ENCODE measurements around the gene LRMDA.
A peak's percentile ranks its signal among the peaks of the same experiment; 100 is the strongest.

The LRMDA gene

DNA sequence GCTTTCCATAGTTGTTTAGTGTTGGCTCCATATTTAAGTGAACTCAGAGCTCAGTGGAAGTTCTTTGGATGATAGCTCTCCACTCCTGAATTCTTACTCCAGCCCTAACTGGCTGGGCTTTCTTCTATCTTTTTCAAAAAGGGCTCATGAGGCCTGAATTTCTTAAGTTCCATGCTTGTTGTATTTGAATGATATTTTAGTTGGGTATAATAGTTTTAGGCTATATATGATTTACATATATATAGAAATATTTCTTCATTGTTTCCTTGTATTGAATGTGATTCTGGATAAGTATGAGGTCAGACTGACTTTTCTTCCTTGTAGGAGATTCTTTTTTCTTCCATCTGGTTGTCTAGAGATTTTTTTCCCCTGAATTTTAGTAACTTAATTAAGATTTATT, 843.5 kb downstream of the LRMDA start:
- no peak for DNase-seq (ENCODE audit: low spot score)

DNA sequence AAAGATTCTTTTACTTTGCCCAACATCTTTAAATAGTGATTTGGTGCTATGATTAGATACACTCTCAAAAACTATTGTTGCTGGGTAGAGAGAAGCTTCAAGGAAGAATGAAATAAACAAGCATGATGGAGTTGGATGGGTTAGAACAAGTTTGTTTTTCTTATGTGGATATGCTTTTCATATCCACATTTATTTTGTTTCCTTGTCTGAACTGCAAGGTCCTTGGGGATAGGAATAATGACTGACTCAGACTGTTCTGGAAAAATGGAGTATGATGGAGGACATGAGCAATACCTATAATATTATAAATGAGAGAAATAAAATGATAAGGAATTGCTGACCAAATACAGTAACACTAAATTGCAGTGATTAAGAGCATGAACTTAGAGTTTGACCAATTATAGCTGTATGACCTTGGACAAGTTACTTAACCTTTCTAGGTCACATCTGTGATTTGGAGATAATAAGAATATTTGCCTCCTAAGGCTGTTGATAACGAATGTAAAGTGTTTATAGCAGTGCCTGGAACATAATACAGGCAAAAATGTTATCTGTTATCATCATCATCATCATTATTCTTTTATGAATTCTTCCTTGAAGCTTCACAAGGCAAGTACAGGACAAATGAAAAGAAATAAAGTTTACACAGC, 847.5 kb downstream of the LRMDA start:
- DNase-seq (ENCODE audit: low spot score), result no peak

DNA sequence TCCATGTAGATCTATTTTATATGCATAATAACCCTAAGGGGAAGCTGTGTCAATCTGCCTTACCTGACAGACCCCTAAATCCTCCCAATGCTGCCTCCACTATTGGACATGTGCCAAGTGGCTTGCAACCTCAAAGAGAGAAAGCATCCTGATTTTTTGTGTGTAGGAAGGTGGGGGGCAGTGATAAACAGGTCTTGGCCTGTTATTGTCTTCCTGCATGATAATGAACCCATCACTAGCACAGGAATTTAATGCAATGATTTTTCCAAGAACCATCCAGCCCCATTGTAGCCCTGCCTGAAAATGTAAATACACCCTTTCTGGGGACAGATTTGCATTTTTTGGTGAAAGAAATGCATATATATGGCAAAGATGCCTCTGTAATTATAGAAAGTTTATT, 850.2 kb downstream of the LRMDA start:
- no peak for DNase-seq (ENCODE audit: low spot score)

DNA sequence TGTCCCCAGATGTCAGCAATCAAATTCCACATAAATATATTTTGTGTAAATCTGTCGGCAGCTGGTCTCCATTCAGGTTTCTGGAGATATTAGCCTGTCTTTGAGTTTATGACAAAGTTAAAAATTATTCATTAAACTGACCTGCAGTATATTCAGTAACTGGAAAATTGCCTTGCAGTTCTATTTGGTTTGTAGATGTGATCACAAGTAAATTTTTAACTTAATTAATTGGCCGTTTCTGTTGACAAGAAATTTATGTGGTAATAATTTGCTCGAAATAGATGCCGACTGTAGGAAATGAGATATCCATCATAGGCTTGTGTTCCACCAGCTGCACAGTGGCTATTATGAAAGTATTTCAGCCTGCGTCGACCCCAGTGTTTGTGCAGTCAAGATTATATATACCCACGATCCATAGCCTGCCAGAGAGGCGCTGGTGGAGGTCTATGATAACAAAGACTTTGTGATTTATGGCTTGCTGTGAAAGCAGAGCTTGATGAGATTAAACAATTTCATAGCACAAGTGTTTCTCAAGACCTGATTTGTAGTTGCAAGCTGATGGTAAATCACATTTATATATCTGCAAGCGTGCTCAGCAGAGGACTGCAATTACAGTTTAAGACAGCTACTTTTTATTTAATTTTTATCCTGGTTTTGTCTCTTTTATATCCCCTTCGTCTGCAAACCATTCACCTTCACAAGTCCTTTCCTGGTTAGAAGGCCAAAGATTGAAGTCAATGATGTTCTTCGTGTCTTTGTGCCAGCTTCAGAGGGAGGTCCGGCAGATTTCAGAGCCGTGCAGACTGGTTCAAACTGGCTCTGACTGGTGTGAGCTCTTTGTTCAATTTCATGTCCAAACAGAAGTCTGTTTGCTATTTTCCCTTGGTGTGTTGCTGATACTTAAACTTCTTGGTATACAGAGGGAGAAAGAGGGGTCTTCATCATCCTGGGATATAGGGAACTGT, 850.9 kb downstream of the LRMDA start:
- DNase-seq (ENCODE audit: low spot score), result no peak

DNA sequence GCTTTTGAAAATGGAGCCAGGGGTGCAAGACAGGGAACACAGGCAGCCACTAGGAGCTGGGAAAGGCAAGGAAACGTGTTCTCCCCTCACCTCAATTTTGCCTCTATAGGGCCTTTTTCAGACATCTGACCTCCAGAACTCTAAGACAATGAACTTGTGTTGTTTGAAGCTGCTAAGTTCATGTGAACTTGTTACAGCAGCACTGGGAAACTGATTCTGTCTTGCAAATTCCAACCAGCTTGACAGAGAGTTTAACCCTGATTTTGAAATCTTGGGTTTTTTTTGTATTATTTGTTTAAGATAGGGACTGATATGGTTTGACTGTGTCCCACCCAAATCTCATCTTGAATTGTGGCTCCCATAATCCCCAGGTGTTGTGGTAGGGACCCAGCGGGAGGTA, 852.9 kb downstream of the LRMDA start:
- no peak for DNase-seq (ENCODE audit: low spot score)

DNA sequence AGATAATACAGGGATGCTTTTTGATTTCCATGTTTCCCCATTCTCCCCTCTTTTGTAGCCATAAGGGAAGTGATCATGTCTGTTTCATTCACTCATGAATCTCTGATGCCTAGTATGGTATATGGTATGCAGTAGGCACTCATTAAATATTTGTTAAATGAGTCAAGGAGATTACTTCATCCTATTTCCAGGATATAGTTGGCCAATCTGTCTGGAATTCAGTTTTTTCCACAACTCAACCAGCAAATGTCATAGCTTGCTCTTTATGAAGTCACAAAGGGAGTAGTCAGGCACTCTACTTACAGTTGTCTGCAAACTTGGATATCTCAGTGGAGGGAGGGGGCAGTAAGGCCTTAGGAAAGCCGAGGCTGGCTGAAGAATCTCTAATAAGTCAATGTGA, 853.6 kb downstream of the LRMDA start:
- no peak for DNase-seq (ENCODE audit: low spot score)

DNA sequence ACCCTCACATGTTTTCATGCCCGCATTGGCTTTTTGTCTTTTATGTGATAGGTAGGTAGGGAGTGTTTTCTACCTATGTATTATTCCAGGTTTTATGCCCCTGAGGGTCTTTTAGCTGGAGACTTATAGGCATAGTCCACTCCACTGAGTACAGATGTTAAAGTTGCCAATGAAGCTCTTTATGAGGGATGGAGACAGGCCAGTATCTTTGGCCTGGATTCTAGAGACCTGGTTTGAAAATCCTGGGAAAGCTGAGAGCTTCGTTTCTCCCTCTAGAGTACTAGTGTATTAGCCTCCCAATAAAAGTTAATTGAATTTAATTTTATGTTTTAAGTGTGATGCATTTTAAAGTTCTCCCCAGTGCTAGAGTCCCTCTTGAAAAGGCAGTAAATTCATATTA, 854.1 kb downstream of the LRMDA start:
- no peak for DNase-seq (ENCODE audit: low spot score)

DNA sequence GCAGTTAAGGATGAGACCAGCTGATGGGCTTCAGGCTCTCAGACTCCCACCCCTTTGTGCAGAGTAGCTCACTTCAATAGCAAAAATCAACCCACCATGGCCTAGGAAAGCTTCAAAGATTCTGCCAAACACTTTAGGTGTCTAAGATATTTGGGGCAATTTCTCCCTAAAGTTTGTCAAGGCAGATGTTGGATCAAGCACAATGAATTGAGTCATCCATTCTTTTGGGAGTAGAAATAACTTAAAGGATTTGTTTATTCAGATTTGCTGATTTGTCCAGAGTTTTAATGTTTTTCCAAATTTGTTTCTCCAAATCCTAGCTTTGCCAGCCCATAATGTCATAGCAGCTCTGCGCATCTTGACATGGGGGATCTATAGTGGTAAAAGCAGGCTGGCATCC, 855.1 kb downstream of the LRMDA start:
- DNase-seq (ENCODE audit: low spot score), result no peak

DNA sequence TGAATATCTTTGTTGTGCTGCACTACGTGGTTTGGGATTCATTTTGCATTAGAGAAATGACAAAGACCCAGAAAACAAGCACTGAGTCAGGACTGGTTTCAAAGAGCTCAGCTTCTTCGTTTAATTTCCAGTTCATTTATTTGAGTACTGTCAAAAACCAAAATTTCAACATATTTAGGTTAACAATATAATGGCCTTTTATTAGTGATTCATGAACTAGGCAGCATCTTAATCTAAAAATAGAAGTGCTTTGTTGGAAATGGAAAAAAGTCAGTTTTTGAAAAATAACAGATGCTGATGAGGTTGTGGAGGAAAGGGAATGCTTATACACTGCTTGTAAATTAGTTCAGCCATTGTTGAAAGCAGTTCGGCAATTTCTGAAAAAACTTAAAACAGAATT, 856.4 kb downstream of the LRMDA start:
- DNase-seq (ENCODE audit: low spot score), result no peak

DNA sequence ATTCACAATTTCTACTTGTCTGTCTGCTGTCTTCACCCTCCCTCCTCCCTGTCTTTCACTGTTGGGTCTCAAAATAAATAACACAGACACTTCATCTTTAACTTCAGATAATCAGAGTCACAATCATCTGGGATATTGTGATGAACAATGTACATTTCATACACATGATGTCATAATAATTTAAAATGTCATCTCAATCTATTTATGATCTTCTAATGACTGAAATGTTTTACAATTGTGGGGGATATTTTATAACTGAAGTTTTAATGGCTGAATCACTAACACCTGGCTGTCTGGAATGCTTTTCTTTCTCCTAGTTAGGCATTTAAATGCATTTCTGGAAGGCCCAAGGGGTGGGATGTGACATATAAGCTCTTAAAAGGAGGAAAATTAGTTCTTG, 859.8 kb downstream of the LRMDA start:
- DNase-seq (ENCODE audit: low spot score), result no peak

DNA sequence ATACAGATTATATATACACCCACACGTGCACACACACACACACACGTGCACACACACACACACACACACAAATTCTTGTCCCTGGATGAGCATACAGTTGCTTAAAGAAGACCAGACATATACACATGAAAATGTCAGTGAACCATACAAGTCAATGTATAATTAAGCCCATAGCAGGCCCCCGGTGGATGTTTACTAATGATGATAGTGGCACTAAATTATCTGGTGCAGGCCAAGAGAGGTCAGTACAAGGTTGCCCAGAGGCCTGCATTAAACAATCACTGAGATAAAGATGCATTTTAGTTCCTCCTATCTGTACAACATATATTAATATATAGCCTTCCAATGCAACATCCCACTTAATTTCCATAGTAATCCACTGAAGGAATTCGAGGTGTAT, 860.5 kb downstream of the LRMDA start:
- no peak for DNase-seq (ENCODE audit: low spot score)

DNA sequence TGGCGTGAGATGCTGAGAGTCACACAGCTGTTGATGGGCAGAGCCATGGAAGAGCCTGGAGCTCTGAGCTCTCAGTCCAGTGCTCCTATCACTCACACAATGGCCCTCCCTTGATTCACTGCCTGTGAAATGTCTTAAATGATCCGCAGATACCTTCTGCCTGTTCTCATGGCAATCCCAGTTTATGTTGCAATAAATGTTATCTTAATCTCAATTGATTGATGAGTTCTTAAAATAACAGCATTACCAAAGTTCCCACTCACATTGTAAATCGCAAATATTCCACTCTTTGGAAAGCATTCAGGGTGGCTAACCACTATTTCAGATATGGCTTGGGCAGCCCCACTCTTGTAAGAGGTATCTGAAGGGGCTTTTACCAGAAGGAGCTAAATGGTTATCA, 865.5 kb downstream of the LRMDA start:
- no peak for DNase-seq (ENCODE audit: low spot score)

DNA sequence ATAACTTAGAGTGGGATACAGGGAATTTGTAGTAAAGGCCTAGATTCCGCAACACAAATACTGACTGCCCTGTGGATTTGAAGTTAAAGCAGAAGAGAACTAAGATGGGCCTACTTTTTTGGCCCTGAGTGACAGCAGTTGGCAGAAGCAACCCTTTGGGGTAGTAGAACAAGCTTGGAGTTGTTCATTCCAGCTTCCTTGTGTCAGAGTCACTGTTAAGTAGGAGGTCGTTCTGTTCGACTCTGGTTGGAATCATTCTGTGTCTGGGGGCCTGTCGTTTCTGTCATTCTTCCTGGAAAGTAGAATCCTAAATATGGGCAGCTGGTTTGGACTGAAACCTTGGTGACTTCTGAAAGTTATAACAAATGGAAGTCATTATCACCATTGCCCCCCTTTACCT, 865.9 kb downstream of the LRMDA start:
- no peak for DNase-seq (ENCODE audit: low spot score)

DNA sequence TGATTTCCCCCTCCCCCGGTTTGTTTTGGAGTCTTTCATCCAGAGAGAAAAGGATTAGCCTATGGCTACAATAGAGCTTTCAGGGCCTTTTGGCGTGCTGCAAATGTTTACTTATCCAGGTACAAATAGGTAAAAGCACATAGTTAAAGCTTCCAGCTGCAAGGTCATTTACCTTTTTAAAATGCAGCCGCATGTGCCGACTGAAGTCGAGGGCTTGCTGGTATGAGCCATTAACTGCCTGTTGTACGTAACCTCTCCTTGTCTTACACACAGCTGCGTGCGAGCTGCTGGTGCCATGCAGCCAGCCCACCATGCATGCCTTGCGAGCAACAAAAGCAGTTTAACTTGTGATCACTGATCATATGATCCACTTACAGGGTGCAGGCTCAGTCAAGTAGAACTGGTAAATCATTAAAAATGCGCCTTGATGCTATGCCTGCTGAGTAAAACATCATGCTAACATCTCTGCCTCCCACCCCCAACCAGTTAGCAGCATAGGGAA, 866.4 kb downstream of the LRMDA start:
- DNase-seq (ENCODE audit: low spot score), result no peak

DNA sequence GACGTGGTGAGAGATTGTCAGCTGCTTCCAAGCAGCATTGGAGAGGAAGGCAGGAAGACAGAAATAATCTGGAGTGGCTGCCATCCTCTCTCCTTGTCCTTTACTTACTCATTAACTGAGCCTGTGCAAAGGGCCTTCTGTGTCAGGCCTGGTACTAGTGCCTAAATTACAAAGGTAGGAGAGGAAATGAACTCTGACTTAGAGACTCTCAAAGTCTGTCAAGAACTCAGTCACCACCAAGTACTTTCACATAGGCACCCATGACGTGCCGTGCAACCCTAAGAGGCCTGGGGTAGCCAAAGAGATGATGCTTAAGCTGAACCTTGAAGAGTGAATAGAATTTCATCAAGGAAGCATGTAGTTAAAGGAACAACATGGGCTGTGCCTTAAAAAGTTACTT, 866.9 kb downstream of the LRMDA start:
- DNase-seq (ENCODE audit: low spot score), result no peak

DNA sequence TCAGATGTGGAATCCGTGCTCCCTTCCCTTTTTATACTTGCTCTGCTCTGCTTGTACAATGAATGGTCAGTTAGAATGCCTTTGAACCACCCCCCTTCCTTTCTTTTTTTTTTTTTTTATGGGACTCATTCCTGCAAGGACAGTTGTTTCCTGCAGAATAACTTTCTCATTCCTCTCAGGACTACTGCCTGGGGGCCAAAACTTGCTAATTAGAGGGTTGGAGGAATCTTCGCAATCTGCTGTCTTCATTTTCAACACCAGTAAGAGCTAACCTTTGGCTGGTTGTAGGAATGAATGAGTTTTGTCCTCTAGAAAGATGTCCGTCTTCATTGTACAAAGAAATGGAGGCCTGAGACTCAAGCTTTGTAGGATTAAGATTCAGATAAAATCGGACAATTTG, 868.1 kb downstream of the LRMDA start:
- DNase-seq (ENCODE audit: low spot score), result no peak

DNA sequence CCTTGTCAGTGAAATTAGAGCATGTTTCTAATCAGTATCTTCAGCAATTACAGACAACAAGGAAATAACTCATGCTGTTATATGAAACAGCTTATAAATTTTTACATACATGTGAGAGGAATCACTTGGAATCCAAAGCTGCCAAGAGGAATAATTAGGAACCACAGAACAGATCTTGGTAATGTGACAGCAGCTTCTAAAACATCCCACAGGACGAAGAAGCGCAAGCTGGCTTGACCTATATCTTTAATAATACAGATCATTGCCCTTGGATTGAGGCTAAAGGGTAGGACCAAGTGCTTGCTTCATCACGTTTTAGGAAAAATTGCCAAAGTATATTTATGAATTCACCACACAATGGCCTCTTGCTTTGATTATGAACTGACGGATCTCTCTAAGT, 869.8 kb downstream of the LRMDA start:
- DNase-seq (ENCODE audit: low spot score), result no peak

DNA sequence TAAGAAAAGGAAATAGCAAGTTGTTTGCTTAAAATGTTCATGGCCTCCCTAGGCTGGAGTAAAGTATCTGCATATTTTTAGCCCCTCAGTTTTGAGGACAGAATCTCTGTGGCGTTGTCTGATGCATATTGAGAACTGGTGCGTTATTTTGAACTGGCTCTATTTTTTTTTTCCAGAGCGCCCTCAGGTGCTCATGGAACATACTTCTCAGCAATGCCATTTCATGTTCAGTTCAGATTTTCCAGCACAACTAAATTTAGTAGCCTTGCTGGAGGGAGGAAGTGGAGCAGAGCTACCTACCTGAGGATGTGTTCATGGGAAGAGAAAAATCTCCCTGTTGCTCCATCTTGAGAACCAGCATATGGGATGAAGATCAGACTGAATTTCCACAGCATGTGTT, 870.5 kb downstream of the LRMDA start:
- no peak for DNase-seq (ENCODE audit: low spot score)

DNA sequence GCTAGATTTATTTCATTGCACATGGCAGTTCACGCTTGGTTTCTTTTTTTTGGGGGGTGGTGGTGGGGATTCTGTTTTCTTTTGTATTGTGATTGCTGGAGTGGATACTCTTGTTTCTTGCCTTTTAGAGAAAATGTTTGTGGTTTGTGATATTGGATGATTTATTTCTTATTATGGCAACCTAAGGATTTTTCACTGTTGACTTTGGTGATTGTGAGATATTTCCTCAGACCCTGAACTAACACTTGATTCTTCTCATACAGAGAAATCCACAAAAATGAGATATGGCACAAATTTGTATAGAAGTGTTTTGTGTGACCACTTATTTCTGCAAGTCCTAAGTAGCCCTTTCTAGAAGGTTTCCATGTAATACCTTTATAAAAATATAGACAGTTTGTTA, 871.1 kb downstream of the LRMDA start:
- DNase-seq (ENCODE audit: low spot score), result no peak

DNA sequence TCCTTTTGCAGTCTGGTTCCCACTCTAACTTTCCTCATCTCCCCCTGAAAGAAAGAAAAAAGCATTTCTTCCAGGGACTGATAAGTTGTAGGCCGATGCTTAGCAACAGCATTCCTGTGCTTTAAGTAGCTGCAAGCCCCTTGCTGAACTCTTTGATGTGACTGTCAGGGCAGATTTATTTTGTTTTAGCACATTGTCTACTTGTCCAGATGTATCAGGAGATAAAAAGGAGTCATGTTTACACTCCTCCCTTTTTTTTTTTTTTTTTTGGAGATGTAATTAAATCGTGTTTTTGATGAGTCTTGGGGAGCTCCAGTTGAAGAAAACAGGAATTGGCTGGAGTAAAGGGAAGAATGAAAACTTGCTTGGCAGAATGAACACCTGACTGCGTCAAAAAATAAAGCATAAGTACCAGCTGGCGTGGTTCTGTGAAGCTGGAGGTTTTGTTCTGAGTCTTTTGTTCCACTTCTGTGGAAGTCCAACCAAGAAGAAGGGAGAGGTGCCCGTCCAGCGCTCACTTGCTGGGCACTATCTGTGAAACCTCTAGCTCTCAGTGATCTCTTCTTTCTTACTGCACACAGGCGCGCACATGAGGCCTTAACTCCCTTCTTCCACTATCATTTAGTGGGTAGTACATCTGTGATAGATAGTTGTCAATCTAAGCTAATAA, 871.7 kb downstream of the LRMDA start:
- no peak for DNase-seq (ENCODE audit: low spot score)

DNA sequence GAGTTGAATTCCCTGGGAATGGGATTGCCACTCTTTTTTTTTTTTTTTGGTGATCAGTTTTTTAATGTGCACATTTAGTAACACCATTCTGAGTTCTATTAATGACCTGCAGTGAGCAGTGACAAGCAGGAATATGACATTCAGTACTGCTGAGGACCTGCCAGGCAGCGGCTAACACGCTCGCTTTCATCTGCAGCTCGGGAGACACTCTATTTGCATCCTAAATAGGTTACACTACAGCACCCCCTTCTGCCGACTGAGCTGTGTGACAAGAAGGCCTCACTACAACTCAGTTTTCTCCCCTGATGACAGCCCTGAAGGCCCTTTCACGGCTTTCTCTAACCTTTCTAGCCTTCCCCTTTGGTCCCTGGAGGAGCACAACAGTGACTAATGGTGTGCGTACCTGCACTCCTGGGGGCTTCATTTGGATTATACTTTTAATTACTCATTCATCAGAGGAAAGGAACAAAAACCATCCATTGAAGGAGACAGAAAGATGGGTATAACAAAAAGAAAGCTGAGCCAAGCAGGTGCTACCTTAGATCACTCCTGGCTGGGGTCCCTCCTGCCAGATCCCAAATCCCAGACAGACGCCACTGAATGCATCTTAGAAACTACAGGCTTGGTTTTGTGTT, 872.4 kb downstream of the LRMDA start:
- DNase-seq (ENCODE audit: low spot score), result peak; percentile 76

DNA sequence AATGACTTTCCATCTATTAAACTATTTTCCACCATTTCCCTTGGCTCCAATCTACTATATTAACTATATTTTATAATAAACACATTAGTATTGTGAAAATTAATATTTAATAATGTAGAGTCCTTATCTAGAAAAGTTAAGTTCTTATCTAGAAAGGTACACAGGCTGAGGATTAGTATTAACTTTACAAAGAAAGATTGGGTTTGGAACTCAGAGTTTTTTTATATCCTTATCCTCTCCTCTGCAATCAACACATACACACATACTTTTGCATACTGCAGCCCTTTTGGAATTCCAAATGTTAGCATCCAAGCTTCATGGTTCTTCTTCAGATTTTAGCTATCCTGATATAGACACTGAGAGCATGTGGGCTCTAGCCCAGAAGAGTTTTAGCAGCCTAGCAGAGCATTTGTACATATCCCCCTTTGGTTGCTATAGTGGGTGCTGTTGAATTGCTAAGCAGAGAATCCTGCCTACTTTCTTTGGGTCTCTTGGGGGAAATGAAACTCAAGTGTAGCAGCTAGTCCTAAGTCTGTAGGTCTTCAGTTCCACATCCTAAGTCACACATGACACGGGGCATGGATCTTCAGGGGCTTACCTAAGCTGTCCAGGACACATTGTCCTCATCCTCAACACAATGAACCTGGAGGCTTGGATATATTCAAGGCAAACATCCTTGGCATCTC, 874.6 kb downstream of the LRMDA start:
- no peak for DNase-seq (ENCODE audit: low spot score)

Measured in cerebellar cortex (tissue), 1 donor.